HG03175 (cell line): ENCODE measurements around the gene GOSR2.
"Not testable (repeated sequence)": the region's sequence is repeated elsewhere in the genome, so short reads cannot be mapped to it uniquely, and the experiment has no call there.

ENCODE experiments used
- ATAC-seq: cut with Tn5 transposase; IDR thresholded peaks from one replicate; pipeline ENCODE4 v1.9.1; 2021; ENCODE audit warnings: mild to moderate bottlenecking, moderate library complexity; ENCODE audit not compliant: unreplicated experiment

Gene GOSR2

DNA sequence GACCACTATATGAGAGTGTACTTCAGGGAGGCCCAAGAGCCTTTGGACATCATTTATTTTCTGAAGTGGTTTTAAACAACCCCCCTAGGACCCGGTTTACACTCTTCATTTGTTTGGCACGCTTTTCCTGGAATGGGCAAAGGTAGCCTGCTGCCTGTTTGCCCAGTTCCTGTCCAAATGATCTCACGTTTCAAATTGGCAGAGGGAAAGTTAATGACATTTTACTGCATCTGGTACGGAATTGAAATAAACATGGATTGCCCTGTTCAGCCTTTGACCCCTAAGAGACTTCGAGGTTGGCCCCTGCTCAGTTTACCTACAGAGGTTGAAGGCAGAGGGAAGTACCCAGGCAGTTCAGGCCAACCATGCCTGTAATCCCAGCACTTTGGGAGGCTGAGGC, 61.9 kb downstream of the GOSR2 start:
- ATAC-seq: no peak

DNA sequence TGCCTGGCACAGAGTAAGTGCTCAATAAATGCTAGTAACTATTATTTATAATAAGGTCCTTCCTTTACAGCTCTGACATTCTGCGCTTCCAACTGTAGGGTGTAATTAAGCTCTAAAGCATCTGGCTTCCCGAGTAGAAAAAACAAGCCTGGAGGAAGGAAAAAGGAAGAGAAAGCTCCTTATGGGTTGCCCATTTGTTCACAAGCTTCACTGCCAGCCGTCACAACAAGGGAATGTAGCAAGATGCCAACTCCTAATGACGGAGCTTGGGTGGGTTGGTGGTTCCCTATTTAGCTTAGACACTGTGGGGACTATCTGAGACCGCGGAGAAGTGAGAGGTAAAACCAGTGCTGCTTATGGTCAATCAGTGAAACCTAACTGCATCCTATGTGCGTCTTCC, 63.4 kb downstream of the GOSR2 start:
- ATAC-seq: no peak

DNA sequence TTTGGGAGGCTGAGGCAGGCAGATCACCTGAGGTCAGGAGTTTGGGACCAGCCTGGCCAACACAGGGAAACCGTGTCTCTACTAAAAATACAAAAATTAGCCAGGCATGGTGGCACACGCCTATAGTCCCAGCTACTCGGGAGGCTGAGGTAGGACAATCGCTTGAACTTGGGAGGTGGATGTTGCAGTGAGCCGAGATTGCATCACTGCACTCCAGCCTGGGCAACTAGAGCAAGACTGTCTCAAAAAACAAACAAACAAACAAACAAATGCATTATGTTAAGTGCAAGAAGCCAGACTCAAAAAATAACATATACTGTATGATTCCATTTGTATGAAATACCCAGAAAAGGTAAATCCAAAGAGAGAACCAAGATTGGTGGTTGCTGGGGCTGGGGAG, 65.0 kb downstream of the GOSR2 start:
- not testable (repeated sequence) for ATAC-seq

DNA sequence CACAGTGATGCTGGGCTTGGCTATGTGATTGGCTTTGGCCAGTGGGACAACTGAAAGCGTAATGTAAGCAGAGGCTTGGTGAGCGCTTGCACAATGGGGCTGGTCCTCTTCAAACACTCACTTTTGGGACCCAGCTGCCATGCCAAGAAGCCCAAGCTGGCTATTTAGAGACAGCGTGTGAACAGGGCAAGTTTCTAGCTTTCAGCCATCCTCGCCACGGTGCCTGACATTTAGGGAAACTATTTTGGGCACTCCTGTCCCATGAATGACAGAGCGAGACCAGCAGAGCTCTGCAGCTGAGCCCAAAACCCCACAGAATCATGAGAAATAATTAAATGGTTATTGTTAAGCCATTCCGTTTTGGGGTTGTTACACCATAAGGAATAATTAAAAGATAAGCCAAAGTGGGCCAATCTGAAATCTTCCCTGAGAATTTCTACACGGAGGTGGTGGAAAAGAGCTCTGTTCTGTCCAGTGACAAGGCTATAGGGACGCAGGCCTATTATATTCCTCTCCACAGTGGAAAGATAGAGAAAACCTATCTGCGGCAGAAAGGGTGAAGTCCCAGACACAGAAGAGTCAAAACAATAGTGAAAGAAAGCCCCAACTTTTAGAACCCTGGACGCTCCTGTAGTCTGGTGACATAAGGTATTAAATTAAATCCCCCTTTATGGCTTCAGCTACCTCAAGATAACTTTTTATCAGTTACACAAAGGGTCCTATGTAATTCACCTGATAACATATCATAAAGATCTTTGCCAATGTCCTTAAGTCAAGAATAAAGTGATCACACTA, 66.9 kb downstream of the GOSR2 start:
- ATAC-seq: no peak

DNA sequence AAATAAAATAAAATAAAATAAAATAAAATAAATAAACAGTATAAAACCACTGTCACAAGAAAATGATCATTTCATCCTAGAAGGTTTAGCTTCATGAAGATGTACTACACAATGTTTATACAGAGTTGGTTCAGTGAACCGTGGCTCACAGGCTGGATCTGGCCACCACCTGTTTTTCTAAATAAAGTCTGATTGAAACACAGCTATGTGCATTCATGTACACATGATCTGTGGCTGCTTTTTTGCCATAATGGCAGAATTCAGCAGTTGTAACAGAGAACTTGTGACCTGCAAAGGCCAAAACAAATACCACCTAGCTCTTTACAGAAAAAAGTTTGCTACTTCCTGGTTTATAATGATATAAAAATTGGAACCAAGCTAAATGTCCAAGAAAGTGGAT, 68.7 kb downstream of the GOSR2 start:
- no peak for ATAC-seq
